HG02678 (cell line): ENCODE results near the gene ZNF341.
"Not testable (repeated sequence)": the region's sequence is repeated elsewhere in the genome, so short reads cannot be mapped to it uniquely, and the experiment has no call there.

Source experiments
- ATAC-seq: cut with Tn5 transposase; IDR thresholded peaks from one replicate; pipeline ENCODE4 v1.9.1; 2021; ENCODE audit warnings: mild to moderate bottlenecking, moderate library complexity; ENCODE audit not compliant: unreplicated experiment

Gene ZNF341

GRCh38 chr20:33731693-33732165 lies at the start of gene ZNF341:
Gene ZNF341 (plus strand): TSS chr20:33731996. CDS start chr20:33732022, 26 bp downstream.
- ATAC-seq = peak; percentile 74

GRCh38 chr20:33684533-33685327 lies 47.1 kb upstream of the ZNF341 start:
- no peak for ATAC-seq

GRCh38 chr20:33685328-33686099 lies 46.3 kb upstream of the ZNF341 start:
- peak; percentile 42 for ATAC-seq

GRCh38 chr20:33686100-33686983 lies 45.5 kb upstream of the ZNF341 start, which contains the start of gene E2F1:
Gene E2F1 (minus strand): TSS chr20:33686385. CDS start chr20:33686264, 121 bp downstream.
- ATAC-seq = peak; percentile 86

- ATAC-seq = no peak
These were observed 44.8 kb upstream of the ZNF341 start for GRCh38 chr20:33686984-33687366.

DNA sequence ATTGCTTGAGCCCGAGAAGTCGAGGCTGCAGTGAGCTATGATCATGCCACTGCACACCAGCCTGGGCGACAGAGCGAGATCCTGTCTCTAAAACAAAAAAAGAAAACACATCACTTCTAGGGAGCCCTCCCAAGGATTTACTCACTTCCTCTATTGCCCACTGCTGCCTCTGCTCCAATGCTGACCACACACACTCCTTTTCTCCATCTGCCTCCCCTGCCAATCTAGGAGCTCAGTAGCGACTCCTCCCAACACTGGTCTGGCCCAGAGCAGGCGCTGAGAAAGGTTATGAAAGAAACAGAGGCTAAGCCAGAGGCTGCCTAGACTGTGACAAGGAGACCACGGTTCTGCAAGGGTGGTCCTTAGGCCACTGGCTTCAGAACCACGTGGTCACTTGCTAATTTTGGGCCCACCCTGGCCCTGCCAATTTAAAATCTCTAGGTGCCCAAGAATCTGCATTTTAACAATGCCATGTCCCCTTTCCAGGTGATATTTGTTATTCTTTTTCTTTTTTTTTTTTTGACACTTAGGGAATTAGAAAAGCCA lies 44.4 kb upstream of the ZNF341 start:
- ATAC-seq = no peak

- no peak for ATAC-seq
These were observed 43.5 kb upstream of the ZNF341 start for GRCh38 chr20:33687993-33688937.

DNA sequence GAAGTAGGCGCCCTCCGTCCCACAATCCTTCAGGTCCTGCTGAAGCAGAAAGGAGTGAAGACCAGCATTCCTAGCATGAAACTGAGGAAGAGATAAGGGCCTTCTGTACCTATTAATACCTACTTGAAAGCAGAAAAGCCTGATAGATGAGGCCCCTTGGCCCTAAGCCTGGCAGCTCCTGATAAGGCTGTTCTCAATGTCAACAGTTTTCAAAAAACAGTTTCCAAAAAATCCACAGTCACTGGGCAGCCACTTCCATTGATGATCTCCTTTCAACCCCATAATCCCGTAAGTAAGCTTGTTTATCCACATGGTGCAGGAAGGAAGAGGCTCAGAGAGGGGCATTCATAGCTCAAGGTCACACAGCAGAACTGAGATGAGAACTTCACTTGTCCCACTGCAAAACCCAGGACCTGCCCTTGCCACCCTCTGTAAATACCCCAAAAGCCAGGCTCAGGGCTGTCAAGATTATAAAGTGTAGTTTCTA lies 42.8 kb upstream of the ZNF341 start:
- no peak for ATAC-seq

- no peak for ATAC-seq
These were observed 42.3 kb upstream of the ZNF341 start for GRCh38 chr20:33689493-33689892.

- ATAC-seq = no peak
These were observed 41.8 kb upstream of the ZNF341 start for GRCh38 chr20:33689973-33690372.

- ATAC-seq = no peak
These were observed 38.5 kb upstream of the ZNF341 start for GRCh38 chr20:33693289-33693688.

DNA sequence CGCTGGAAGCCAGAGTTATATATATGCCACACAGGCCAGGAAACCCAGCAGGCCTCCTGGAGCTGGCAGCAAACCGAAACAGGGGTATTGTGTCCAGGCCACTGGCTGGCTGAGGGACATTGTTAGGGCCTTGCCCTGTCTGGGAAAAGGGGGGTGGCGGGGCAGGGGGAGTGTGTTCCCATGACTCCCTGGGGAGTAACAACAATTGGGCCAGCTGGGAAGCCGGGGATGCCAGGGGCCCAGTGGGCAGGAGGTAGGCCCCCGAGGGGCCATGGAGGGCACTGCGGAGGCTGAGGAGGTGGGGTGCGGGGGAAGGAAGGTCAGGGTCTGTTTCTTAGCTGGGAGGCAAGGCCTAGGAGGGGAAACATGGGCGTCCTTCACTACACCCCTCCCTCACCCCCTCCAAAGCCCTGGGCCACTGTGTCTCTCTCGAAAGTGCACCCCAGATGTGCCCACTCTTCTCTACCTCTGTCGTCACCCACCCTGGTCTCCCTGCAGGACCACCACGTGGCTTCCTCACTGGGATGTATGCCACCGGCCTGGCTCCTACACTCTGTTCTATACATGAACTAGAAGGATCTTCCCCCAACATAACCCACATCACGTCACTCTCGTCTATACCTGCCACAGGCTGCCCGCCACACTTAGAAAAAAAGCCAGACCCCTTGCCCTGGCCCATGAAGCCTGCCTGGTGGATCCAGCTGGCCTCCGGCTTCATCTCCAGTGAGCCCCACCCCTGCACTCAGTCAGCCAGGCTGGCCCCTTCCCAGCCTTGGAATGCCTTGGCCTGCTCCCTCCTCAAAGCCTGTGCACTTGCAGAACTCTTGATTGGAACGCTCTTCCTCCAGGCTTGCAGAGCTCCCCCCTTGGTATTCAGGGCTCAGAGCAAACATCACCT lies 37.8 kb upstream of the ZNF341 start:
- no peak for ATAC-seq

- no peak for ATAC-seq
These were observed 37.2 kb upstream of the ZNF341 start for GRCh38 chr20:33694639-33695012.

GRCh38 chr20:33696448-33696847 lies 35.3 kb upstream of the ZNF341 start:
- no peak for ATAC-seq

- ATAC-seq = no peak
These were observed 34.7 kb upstream of the ZNF341 start for GRCh38 chr20:33697129-33697528.

- ATAC-seq = not testable (repeated sequence)
These were observed 32.8 kb upstream of the ZNF341 start for GRCh38 chr20:33698966-33699365.

GRCh38 chr20:33700696-33701441 lies 30.9 kb upstream of the ZNF341 start:
- not testable (repeated sequence) for ATAC-seq
